ENCODE measurements around the gene IL16.

DNA sequence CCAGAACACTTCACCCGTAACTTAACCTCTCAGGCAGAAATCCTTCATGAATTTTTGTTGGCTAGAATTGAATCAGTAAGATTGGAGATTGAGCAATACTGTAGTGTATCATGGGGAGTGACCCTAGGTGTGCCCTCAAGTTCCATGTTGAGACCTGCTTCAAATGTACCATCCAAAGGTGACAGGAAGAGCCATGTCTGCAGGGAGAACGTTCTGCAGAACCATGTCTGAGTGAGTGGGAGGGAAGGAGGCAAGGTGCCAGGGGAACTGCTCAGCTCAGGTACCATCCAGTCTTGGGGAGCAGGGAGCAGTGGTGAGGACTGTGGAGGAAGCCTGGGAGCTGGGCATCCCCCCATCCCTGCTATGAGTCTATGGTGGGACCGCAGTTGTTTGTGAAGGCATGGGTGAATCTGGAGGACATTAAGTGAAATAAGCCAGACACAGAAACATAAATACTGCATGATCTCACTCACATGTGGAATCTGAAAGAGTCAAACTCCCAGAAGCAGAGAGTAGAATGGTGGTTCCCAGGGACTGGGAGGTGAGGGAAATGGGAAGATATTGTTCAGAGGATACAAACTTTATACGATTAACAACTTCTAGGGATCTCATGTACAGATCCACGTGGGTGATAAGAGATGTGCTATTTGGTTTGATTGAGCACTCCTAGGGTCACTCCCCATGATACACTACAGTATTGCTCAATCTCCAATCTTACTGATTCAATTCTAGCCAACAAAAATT lies 39.3 kb upstream of the IL16 start:
- TF ChIP-seq, protein P1, sequence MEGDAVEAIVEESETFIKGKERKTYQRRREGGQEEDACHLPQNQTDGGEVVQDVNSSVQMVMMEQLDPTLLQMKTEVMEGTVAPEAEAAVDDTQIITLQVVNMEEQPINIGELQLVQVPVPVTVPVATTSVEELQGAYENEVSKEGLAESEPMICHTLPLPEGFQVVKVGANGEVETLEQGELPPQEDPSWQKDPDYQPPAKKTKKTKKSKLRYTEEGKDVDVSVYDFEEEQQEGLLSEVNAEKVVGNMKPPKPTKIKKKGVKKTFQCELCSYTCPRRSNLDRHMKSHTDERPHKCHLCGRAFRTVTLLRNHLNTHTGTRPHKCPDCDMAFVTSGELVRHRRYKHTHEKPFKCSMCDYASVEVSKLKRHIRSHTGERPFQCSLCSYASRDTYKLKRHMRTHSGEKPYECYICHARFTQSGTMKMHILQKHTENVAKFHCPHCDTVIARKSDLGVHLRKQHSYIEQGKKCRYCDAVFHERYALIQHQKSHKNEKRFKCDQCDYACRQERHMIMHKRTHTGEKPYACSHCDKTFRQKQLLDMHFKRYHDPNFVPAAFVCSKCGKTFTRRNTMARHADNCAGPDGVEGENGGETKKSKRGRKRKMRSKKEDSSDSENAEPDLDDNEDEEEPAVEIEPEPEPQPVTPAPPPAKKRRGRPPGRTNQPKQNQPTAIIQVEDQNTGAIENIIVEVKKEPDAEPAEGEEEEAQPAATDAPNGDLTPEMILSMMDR (IDR thresholded peaks at IDR 0.05; ENCODE audit: insufficient read depth, low read length): no peak
- TF ChIP-seq POLR2AphosphoS5 (IDR thresholded peaks at IDR 0.05; ENCODE audit: low read depth) (no peak), GABPA (IDR thresholded peaks at IDR 0.05; ENCODE audit: low read depth) (no peak), SPI1 (IDR thresholded peaks at IDR 0.05; ENCODE audit: borderline replicate concordance, low read depth) (no peak)
- TF ChIP-seq, protein P2, sequence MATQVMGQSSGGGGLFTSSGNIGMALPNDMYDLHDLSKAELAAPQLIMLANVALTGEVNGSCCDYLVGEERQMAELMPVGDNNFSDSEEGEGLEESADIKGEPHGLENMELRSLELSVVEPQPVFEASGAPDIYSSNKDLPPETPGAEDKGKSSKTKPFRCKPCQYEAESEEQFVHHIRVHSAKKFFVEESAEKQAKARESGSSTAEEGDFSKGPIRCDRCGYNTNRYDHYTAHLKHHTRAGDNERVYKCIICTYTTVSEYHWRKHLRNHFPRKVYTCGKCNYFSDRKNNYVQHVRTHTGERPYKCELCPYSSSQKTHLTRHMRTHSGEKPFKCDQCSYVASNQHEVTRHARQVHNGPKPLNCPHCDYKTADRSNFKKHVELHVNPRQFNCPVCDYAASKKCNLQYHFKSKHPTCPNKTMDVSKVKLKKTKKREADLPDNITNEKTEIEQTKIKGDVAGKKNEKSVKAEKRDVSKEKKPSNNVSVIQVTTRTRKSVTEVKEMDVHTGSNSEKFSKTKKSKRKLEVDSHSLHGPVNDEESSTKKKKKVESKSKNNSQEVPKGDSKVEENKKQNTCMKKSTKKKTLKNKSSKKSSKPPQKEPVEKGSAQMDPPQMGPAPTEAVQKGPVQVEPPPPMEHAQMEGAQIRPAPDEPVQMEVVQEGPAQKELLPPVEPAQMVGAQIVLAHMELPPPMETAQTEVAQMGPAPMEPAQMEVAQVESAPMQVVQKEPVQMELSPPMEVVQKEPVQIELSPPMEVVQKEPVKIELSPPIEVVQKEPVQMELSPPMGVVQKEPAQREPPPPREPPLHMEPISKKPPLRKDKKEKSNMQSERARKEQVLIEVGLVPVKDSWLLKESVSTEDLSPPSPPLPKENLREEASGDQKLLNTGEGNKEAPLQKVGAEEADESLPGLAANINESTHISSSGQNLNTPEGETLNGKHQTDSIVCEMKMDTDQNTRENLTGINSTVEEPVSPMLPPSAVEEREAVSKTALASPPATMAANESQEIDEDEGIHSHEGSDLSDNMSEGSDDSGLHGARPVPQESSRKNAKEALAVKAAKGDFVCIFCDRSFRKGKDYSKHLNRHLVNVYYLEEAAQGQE (IDR thresholded peaks at IDR 0.05; ENCODE audit: insufficient replicate concordance, low read depth): no peak

Measured in HL-60 (cell line).